Kasumi-1 (cell line): Measurements from ENCODE around the gene DDX51.

ENCODE experiments used
- DNase-seq, 2 experiments: peaks; one replicate each; lab custom pipeline; 2025; lab: John Stamatoyannopoulos, UW

The DDX51 gene

DNA sequence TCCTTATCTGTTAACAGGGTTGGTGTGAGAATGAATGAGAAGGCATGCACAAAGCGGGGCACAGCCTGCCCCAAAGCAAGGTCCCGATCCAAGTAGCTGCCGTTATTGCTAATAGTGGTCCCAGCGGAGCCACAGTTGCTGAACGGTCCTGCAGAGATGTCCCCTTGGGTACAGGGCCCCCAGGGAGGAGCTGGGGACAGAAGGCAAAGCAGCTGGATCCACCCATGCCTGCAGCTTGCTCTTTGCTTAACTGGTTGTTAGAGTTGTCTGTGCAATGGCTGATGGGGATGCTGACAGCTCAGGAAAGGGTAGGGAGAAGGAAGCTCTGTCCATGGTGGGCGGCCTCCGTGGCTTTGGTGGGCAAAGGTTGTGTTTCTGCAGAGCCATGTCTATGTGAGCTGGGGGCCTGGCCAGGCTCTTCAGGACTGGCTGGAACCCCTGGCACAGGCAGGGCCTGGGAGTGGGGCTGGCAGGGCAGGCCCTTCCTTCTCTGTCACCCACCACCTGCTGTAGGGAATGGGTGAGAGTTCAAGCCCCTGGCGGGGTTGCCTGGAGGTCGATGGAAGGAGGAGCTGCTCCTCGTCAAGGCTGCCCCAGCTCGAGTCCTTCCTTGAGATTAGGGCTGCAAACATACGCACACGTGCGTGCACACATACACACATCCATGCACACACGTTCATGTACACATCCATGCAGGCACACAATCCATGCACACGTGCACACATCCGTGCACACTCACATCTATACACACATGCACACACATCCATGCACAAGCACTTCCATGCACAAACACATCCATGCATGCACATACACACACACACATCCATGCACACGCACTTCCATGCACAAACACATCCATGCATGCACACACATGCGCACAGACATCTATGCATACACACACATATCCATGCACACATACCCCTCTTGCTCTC, 35.6 kb upstream of the DDX51 start:
- no peak for DNase-seq

GRCh38 chr12:132178801-132179401, 34.8 kb upstream of the DDX51 start:
- no peak for DNase-seq

- peak; percentile 24 to 51 for DNase-seq
Observed at GRCh38 chr12:132178316-132178715, 34.2 kb upstream of the DDX51 start.

- no peak for DNase-seq
Observed at GRCh38 chr12:132176920-132177551, 32.9 kb upstream of the DDX51 start.

DNA sequence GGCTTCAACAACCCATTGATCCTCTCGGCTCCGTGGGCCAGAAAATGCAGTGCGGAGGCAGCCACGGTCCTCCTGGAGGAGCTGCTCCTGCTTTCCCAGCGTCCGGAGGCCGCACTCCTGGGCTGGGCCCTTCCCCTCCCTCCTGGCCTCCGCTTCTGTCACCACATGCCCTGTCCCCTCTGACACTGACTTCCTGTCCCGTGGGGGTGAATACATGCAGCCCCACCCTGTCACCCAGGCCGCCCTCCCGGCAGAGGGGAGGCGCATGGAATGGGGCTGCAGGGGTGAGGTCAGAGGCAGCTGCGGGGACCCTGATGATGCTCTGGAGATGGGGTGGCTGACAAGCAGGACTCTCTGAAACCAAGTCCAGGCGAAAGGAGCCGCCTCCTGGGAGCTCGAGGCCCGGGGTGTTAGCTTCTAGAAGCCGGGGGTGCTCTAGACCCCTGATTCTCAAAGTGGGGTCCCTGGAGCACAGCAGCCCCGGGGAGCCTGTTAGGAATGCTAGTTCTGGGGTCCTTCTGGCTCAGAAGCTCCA, 32.3 kb upstream of the DDX51 start:
- DNase-seq, result no peak

DNA sequence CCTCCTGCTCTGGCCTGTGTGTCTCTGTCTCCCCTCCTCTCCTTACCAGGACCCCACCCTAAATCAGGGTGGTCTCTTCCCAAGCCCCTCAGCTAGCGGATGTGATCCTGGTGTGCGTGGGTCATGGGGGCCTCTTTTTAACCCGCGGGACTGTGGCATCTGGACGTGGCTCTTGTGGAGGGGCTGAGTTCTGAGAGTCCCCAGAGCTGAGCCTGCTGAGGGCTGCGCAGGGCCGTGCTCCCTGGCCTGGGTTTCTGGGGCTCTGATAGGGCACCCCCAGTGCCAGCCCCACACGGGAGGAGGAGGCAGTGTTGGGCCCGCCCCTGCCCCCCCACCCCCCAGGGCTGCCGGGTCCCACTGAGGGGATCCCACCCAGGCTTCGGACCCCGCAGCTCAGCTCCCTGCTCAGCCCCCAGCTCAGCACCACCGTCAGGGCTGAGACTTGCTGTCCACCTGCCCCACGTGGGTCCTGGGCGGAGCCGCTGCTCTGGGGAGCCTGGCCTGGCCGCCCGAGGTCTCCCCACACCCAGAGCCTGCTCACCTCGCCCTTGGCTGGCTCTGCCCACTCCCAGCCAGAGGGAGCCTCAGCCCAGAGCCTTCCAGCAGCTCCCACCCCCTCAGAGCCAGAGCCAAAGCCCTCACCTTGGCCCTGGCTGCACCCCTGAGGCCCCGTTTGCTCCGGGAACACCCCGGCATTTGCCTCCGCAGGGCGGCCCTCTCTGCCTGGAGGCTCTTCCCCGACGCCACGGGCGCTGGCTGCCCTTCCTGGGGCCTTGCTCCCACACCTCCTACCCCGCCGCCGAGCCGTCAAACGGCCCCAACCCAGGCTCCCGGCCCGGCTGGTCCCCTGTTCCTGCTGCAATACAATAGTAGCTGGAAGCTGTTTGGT, 31.6 kb upstream of the DDX51 start:
- DNase-seq, result no peak

- no peak for DNase-seq
Observed at GRCh38 chr12:132174839-132175490, 30.8 kb upstream of the DDX51 start.

GRCh38 chr12:132174015-132174838, 30.1 kb upstream of the DDX51 start:
- DNase-seq, result no peak

GRCh38 chr12:132173135-132174014, 29.3 kb upstream of the DDX51 start:
- no peak for DNase-seq

DNA sequence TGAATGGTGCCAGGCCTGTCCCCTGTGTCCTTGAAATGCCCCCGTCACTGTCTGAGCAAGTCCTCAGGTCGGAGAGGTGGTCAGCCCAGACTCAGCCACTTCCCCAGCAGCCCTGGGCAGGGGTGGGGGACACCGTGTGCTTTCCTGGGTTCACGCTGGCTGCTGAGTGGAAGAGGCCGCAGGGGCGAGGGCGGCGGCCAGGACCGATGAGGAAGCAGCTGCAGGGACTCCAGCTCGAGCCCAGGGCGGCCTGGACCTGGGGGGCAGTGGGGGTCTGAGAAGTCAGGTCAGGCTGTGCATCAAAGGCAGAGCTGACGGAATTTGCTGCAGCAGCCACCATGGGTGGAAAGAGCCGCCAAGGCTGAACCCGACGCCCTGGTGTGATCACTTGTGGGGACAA, 28.5 kb upstream of the DDX51 start:
- no peak for DNase-seq

DNA sequence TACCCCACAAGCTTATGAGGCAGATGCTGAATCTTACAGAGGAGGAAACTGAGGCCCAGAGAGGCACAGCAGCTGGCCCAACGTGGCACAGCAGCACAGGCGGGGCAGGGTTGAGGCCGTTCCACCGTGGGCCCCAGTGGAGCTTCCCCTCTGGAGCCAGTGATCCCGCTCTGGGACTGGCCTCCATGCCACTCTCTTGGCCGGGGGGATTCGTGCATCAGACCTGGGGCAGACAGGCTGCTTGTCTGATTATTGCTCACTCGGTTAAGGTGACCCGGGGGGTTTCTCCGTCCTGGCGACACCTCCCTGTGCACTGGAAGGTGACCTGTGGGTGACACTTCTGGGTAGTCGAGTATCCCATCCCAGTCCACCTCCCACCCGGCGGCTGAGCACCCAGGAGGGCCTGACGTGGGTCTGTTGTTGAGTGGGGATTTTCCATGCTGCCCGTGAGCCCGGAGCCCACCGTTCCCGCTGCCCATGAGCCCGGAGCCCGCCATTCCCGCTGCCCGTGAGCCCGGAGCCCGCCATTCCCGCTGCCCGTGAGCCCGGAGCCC, 27.9 kb upstream of the DDX51 start:
- DNase-seq, result no peak

DNA sequence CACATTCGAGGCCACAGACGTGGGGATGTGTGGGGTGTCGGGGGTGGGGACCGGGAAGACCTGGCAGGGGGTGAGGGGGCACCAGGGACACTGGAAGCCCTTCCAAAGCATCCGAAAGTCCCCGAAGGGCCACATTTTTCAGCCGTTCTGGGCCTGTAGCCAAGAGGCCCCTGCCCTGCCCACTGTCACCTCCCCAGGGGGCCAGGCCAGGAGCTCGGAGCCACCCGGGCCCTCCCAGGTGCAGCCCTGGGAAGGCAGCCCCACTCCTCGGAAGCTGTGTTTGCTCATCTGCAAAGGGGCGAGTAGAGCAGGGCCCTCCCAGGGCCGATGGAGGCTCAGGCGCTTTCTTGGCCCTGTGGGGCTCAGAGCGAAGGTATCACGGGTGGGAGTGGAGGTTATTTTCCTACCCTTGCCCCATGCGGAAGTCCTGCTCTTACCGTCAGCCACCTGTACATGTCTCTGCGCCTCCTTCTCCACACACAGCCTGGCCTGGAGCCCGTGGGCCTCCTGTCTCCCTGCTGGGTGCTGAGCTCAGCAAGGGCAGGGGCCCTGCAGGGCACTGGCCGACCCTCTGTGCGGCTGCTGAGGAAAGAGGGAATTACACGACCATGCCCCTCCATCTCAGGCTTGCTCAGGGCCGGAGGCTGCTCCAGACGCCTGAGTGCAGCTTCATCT, 27.3 kb upstream of the DDX51 start:
- no peak for DNase-seq

DNA sequence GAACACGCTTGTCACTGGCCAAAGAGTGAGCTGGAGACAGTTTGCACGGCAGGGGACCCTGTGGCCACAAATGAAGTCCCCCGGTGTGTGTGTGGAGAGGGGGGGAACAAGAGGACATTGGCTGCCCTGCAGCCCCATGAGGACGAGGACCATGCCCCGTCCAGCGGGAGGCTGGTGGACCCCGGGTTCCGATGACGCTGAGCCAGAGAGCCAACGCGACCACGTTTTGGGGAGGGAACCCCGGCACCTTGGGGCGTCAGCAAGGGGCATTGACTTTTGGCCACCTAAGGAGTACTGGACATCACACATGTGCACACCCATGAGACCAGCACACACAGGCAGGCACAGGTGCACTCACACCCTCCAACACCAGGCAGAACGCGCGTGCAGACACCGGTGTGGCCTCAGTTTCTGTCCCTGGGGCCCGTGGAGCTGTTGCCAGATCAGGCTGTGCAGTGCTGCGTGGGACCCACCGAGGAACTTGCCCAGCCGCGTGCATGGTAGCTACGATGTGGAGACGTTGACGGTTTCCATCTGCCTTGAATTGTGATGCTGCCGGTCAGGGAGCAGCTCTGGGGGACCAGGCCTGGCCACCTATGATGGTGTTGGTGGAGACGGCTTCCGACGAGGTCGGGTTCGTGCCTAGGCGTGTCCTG, 26.6 kb upstream of the DDX51 start:
- no peak for DNase-seq

GRCh38 chr12:132170094-132170636, 26.0 kb upstream of the DDX51 start:
- no peak for DNase-seq

DNA sequence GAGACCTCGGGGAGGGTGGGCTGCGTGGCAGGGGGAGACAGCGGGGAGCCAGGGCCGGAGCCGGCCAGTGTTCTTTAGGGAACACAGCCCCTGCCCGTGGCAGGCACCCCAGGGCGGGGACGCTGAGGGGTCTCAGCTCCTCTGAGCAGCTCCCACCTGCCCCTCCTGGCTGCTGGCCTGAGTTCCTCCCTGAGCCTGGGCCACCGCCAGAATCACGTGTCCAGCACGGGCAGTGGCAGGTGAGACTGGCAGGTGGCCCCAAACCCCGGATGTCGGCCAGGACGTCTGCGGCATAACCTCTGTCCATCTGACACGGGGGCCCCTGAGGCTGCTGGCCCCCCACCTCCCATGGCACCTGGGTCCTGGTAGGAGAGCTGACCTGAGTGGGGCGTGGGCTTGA, 25.3 kb upstream of the DDX51 start:
- DNase-seq, result no peak

GRCh38 chr12:132168311-132169031, 24.4 kb upstream of the DDX51 start:
- no peak for DNase-seq
